OCI-LY1 (cell line): ENCODE measurements around the gene PRMT7.

Experiments used
- H2AFZ ChIP-seq: fragments of 200-600 bp; sonication (generic), shearing (Covaris generic); 2 replicates; pipeline ENCODE4 v1.6.0; 2014; ENCODE audit warnings: antibody characterized with exemption, mild to moderate bottlenecking, low read length
- H3F3A ChIP-seq: fragments of 200-600 bp; sonication (generic), shearing (Covaris generic); 2 replicates; pipeline ENCODE4 v1.6.0; 2014; ENCODE audit warnings: mild to moderate bottlenecking, antibody characterized with exemption, low read length, moderate library complexity; ENCODE audit not compliant: insufficient read depth
- H3K27ac ChIP-seq: fragments of 200-600 bp; sonication (generic); 2 replicates; pipeline ENCODE4 v1.5.1; 2014; ENCODE audit warnings: low read length, mixed run types, mild to moderate bottlenecking, low read depth; ENCODE audit not compliant: poor library complexity, severe bottlenecking
- H3K27me3 ChIP-seq: fragments of 200-600 bp; sonication (generic); 2 replicates; pipeline ENCODE4 v1.6.0; 2014; ENCODE audit warnings: antibody characterized with exemption, mild to moderate bottlenecking, low read length, moderate library complexity; ENCODE audit not compliant: insufficient read depth
- H3K36me3 ChIP-seq: fragments of 200-600 bp; sonication (generic); 2 replicates; pipeline ENCODE4 v1.6.1; 2014; ENCODE audit warnings: mild to moderate bottlenecking, antibody characterized with exemption, low read length, moderate library complexity, mixed read lengths; ENCODE audit not compliant: insufficient read depth
- H3K4me1 ChIP-seq: fragments of 200-600 bp; sonication (generic); 2 replicates; pipeline ENCODE4 v1.5.1; 2014; ENCODE audit warnings: mild to moderate bottlenecking, low read length, moderate library complexity; ENCODE audit not compliant: insufficient read depth, severe bottlenecking
- H3K4me2 ChIP-seq: fragments of 200-600 bp; sonication (generic), shearing (Covaris generic); 2 replicates; pipeline ENCODE4 v1.6.1; 2014; ENCODE audit warnings: low read length
- H3K4me3 ChIP-seq: fragments of 200-600 bp; sonication (generic); 2 replicates; pipeline ENCODE4 v1.5.1; 2014; ENCODE audit warnings: low read length, low read depth, mild to moderate bottlenecking, mixed read lengths; ENCODE audit not compliant: poor library complexity, severe bottlenecking
- H3K79me2 ChIP-seq: fragments of 200-600 bp; shearing (Covaris generic); 2 replicates; pipeline ENCODE4 v1.6.1; 2016; ENCODE audit warnings: mixed run types, low read length, mixed read lengths; ENCODE audit not compliant: insufficient read depth
- H3K9ac ChIP-seq: fragments of 200-600 bp; sonication (generic), shearing (Covaris generic); 2 replicates; pipeline ENCODE4 v1.6.1; 2014; ENCODE audit warnings: mild to moderate bottlenecking, low read length, mixed read lengths
- H3K9me2 ChIP-seq: fragments of 200-600 bp; sonication (generic), shearing (Covaris generic); 2 replicates; pipeline ENCODE4 v1.6.1; 2014; ENCODE audit warnings: low read depth, mild to moderate bottlenecking, low read length, mixed read lengths
- H3K9me3 ChIP-seq: fragments of 200-600 bp; shearing (Covaris generic); 2 replicates; pipeline ENCODE4 v1.6.1; 2014; ENCODE audit warnings: low read length, mixed read lengths
- H4K20me1 ChIP-seq: fragments of 200-600 bp; sonication (generic), shearing (Covaris generic); 2 replicates; pipeline ENCODE4 v1.6.0; 2016; ENCODE audit warnings: mild to moderate bottlenecking, low read length; ENCODE audit not compliant: insufficient read depth
- EZH2 ChIP-seq: fragments of 200-600 bp; sonication (generic), shearing (Covaris generic); IDR thresholded peaks from 2 replicates; pipeline ENCODE4 v1.8.0; 2017; ENCODE audit warnings: borderline replicate concordance, mixed run types, mild to moderate bottlenecking, antibody characterized with exemption, low read length, moderate library complexity, mixed read lengths
- TF ChIP-seq, protein P1 (sequence below): fragments of 200-600 bp; sonication (generic), shearing (Covaris generic); IDR thresholded peaks from 2 replicates; pipeline ENCODE4 v1.5.1; 2017; ENCODE audit warnings: mild to moderate bottlenecking, antibody characterized with exemption, low read length, moderate library complexity, mixed read lengths

PRMT7 gene

GRCh38 chr16:68361485-68361884 is 50.7 kb downstream of the PRMT7 start:
- Histone ChIP-seq H2AFZ (no peak overlapping the region), H3K27ac (no peak overlapping the region), H3F3A (no peaks in the 10 kb centered on the region), H3K9me2 (no peaks in the 10 kb centered on the region), H4K20me1 (no peaks in the 10 kb centered on the region), H3K27me3 (peaks cover 9% of the 10 kb centered on the region; the same call in 1 of the 2 replicates), H3K4me3 (no peak overlapping the region), H3K79me2 (no peaks in the 10 kb centered on the region), H3K9me3 (no peaks in the 10 kb centered on the region), H3K36me3 (peaks cover 37% of the 10 kb centered on the region), H3K4me2 (no peak overlapping the region), H3K9ac (no peak overlapping the region), H3K4me1 (no peaks in the 10 kb centered on the region)
- no peak for TF ChIP-seq EZH2
- TF ChIP-seq, protein P1, sequence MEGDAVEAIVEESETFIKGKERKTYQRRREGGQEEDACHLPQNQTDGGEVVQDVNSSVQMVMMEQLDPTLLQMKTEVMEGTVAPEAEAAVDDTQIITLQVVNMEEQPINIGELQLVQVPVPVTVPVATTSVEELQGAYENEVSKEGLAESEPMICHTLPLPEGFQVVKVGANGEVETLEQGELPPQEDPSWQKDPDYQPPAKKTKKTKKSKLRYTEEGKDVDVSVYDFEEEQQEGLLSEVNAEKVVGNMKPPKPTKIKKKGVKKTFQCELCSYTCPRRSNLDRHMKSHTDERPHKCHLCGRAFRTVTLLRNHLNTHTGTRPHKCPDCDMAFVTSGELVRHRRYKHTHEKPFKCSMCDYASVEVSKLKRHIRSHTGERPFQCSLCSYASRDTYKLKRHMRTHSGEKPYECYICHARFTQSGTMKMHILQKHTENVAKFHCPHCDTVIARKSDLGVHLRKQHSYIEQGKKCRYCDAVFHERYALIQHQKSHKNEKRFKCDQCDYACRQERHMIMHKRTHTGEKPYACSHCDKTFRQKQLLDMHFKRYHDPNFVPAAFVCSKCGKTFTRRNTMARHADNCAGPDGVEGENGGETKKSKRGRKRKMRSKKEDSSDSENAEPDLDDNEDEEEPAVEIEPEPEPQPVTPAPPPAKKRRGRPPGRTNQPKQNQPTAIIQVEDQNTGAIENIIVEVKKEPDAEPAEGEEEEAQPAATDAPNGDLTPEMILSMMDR: no peak

DNA sequence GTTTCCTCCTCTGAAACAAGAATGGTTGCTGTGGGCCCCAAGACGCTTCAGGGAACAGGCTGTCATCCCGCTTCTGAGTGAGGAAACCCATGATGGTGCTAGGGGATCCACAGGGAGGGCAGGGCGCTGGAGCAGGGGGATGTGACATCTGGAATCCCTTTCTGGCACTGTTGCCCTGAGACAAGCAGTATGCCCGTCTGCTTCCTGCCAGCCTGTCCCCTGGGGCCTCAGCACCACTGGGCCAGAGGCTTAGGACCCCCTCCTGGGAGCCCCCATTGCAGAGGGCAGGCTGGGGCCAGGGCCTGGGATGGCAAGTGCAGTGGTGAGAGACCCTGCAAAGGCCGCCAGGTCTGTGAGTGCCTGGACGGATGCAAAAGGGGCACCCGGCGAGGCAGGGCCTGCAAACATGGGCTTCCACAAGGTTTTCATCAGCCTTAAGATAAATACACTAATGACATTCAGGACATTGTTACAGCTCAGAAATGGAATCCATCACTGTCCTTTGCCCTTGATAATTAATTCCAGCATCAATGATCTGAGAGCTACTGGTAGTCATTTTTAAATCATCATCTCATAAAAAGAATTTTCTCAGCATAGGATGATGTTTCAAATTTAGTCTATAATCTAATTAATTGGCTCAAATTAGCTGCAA is 51.6 kb downstream of the PRMT7 start:
- no peak overlapping the region for H3K4me3 ChIP-seq
- H3K27ac ChIP-seq: no peak overlapping the region
- peaks cover 9% of the 10 kb centered on the region; the same call in 1 of the 2 replicates for H3K27me3 ChIP-seq
- no peaks in the 10 kb centered on the region for H3K9me2 ChIP-seq
- no peak overlapping the region for H3K9ac ChIP-seq
- H3K9me3 ChIP-seq: no peaks in the 10 kb centered on the region
- no peaks in the 10 kb centered on the region for H3F3A ChIP-seq
- no peaks in the 10 kb centered on the region for H3K4me1 ChIP-seq
- H4K20me1 ChIP-seq: no peaks in the 10 kb centered on the region
- H2AFZ ChIP-seq: no peak overlapping the region
- no peaks in the 10 kb centered on the region for H3K79me2 ChIP-seq
- H3K4me2 ChIP-seq: no peak overlapping the region
- H3K36me3 ChIP-seq: peaks cover 28% of the 10 kb centered on the region
- TF ChIP-seq, protein P1: no peak

DNA sequence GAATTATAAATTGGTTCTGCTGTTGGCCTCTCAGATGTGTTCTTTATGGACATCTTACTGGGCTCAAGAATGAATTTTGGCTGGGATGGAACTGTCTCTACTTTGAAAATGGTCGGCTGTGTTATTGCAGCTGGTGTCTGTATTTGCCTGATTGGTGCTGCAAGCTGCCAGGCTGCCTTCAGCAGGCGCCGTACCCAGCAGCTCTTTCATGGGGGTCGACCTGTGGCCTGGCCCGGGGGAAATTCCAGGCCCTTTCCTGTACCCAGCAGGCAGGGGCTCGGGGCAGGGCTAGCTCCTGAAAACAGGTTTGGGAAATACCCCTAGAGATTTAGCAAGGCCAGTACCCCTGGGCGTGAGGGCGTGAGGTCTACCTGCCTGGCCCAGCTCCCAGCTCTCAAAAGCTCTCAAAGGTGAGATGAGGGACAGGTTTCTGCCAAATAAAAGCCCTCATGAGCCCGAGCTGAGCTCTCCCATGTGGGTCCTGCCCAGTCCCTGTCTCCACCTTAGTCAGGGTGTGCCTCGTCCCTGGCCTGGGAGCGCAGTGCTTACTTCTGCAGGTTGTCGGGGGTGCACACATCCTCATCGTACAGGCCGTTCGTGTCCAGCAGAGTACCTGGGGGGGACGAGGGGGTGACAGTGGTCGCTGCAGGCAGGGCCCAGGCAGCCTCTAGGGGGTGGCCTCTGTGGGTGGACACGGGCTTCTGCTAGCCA is 52.3 kb downstream of the PRMT7 start:
- H4K20me1 ChIP-seq: no peaks in the 10 kb centered on the region
- H3K36me3 ChIP-seq: peaks cover 21% of the 10 kb centered on the region
- H3K4me2 ChIP-seq: no peak overlapping the region
- no peaks in the 10 kb centered on the region for H3K79me2 ChIP-seq
- H3K4me1 ChIP-seq: peaks cover 3% of the 10 kb centered on the region
- H2AFZ ChIP-seq: no peak overlapping the region
- TF ChIP-seq, protein P1: no peak
- no peak for TF ChIP-seq EZH2
- no peaks in the 10 kb centered on the region for H3F3A ChIP-seq
- H3K9ac ChIP-seq: no peak overlapping the region
- no peak overlapping the region for H3K27ac ChIP-seq
- H3K27me3 ChIP-seq: peaks cover 9% of the 10 kb centered on the region; the same call in 1 of the 2 replicates
- H3K9me3 ChIP-seq: no peaks in the 10 kb centered on the region
- H3K9me2 ChIP-seq: no peaks in the 10 kb centered on the region
- no peak overlapping the region for H3K4me3 ChIP-seq
